B cell (primary cell): Measurements from ENCODE around the gene ERCC1. TPM values are rescaled to one million over a fixed set of nuclear protein-coding genes. Genes with fewer than 3 reads are reported as not detected.
A peak's percentile ranks its signal among the peaks of the same experiment; 100 is the strongest.

Experiments used
- ATAC-seq: fragments of 200-7000 bp; cut with Tn5 transposase; one replicate; pipeline ENCODE4 v1.10.0; 2021; ENCODE audit warnings: low read depth, mild to moderate bottlenecking, moderate number of reproducible peaks, moderate library complexity
- CTCF ChIA-PET: fragments of 350-600 bp; sonication (Branson Sonifier 250); formaldehyde crosslinking; loops from one replicate; lab custom pipeline; 2021; ENCODE audit warnings: antibody characterized with exemption, inconsistent platforms; lab: Charles Lee
- POLR2A ChIA-PET: fragments of 350-600 bp; sonication (Branson Sonifier 250); formaldehyde crosslinking; loops from one replicate; lab custom pipeline; 2021; ENCODE audit warnings: antibody characterized with exemption; lab: Charles Lee
- DNase-seq: peaks from one replicate; pipeline ENCODE4 v3.0.0; 2013
- H2AFZ ChIP-seq: 2 replicates; pipeline ENCODE4 v1.6.1; 2012; ENCODE audit warnings: mild to moderate bottlenecking, low read depth, low read length; ENCODE audit not compliant: insufficient read depth, poor library complexity, severe bottlenecking
- H3K27ac ChIP-seq, 2 donors: 1 replicate in 1 of 2; 2 replicates in 1 of 2; pipeline ENCODE4 v1.5.1; 2012 to 2013; ENCODE audit warnings: low read length in 2 of 2, mild to moderate bottlenecking in 2 of 2, moderate library complexity in 1 of 2
- H3K27me3 ChIP-seq, 4 experiments: fragments of 200-600 bp in 1 of 4; sonication (generic) in 1 of 4; replicated peaks in 1 of 4; 1 replicate in 2 of 4; 2 replicates in 2 of 4; pipeline versions ENCODE4 v1.6.1 to v1.7.0; 2013 to 2016; ENCODE audit warnings: low read length in 3 of 4, mild to moderate bottlenecking in 2 of 4, mixed read lengths in 1 of 4, moderate library complexity in 1 of 4; ENCODE audit not compliant: insufficient read depth in 4 of 4, control insufficient read depth in 3 of 4; ENCODE audit errors: control extremely low read depth in 1 of 4
- H3K36me3 ChIP-seq, 2 experiments: replicated peaks in 1 of 2; 1 replicate in 1 of 2; 2 replicates in 1 of 2; pipeline versions ENCODE4 v1.6.1 to v1.7.1; 2013; ENCODE audit warnings: low read length in 1 of 2; ENCODE audit not compliant: insufficient read depth in 2 of 2, control insufficient read depth in 1 of 2; ENCODE audit errors: control extremely low read depth in 1 of 2, extremely low read depth in 1 of 2
- H3K4me1 ChIP-seq, 2 donors: fragments of 200-600 bp in 1 of 2; sonication (generic) in 1 of 2; 1 replicate in 1 of 2; 2 replicates in 1 of 2; pipeline versions ENCODE4 v1.5.1 to v1.6.1; 2013 to 2017; ENCODE audit warnings: low read length in 2 of 2; ENCODE audit not compliant: control insufficient read depth in 2 of 2, insufficient read depth in 2 of 2
- H3K4me2 ChIP-seq: replicated peaks from 2 replicates; pipeline ENCODE3; 2012; ENCODE audit warnings: mild to moderate bottlenecking, low read depth, low read length; ENCODE audit not compliant: poor library complexity, severe bottlenecking
- H3K4me3 ChIP-seq, 5 experiments: fragments of 200-600 bp in 1 of 5; sonication (generic) in 1 of 5; 1 replicate in 3 of 5; 2 replicates in 2 of 5; pipeline versions ENCODE4 v1.5.1 to v1.7.0; 2011 to 2016; ENCODE audit warnings: low read length in 4 of 5, mild to moderate bottlenecking in 4 of 5, low read depth in 2 of 5, control low read depth in 1 of 5, moderate library complexity in 1 of 5; ENCODE audit not compliant: insufficient read depth in 1 of 5; ENCODE audit errors: control extremely low read depth in 1 of 5, extremely low read depth in 1 of 5
- H3K79me2 ChIP-seq: fragments of 200-600 bp; sonication (generic); one replicate; pipeline ENCODE4 v1.6.0; 2016; ENCODE audit warnings: low read length; ENCODE audit not compliant: control insufficient read depth, insufficient read depth
- H3K9ac ChIP-seq: fragments of 200-600 bp; sonication (generic); 2 replicates; pipeline ENCODE4 v1.6.1; 2017; ENCODE audit warnings: mild to moderate bottlenecking, low read length, moderate library complexity
- H3K9me3 ChIP-seq, 3 donors: one replicate each; pipeline versions ENCODE4 v1.6.1 to v1.7.1; 2013; ENCODE audit warnings: low read length in 2 of 3; ENCODE audit not compliant: control insufficient read depth in 2 of 3, insufficient read depth in 1 of 3; ENCODE audit errors: control extremely low read depth in 1 of 3
- H4K20me1 ChIP-seq: 2 replicates; pipeline ENCODE4 v1.6.0; 2012; ENCODE audit warnings: mild to moderate bottlenecking, low read length; ENCODE audit not compliant: insufficient read depth, control insufficient read depth, poor library complexity, severe bottlenecking
- H3K27ac Mint-ChIP-seq: one replicate; pipeline ENCODE4 v1.8.0; 2021; ENCODE audit warnings: mixed read lengths
- H3K27me3 Mint-ChIP-seq: one replicate; pipeline ENCODE4 v1.8.0; 2021; ENCODE audit warnings: mixed read lengths
- H3K4me1 Mint-ChIP-seq: one replicate; pipeline ENCODE4 v1.8.0; 2021; ENCODE audit warnings: mixed read lengths
- H3K4me3 Mint-ChIP-seq: one replicate; pipeline ENCODE4 v1.8.0; 2021; ENCODE audit warnings: mixed read lengths
- H3K9me3 Mint-ChIP-seq: one replicate; pipeline ENCODE4 v1.8.0; 2022; ENCODE audit warnings: mixed read lengths; ENCODE audit not compliant: insufficient read depth
- EZH2 ChIP-seq: IDR thresholded peaks from 2 replicates; pipeline ENCODE4 v1.6.1; 2012; ENCODE audit warnings: borderline replicate concordance, low read depth, mild to moderate bottlenecking, moderate library complexity, low read length; ENCODE audit not compliant: insufficient read depth, poor library complexity, severe bottlenecking
- WGBS: methylation state at CpG from one replicate; pipeline ENCODE4 v1.1.5; 2013; ENCODE audit warnings: missing lambda C conversion rate; ENCODE audit not compliant: insufficient coverage; 5-methylcytosine and 5-hydroxymethylcytosine counted together
- intact Hi-C: fragments of 100-400 bp; cut with micrococcal nuclease; formaldehyde crosslinking; loops from one replicate; pipeline ENCODE4 v1.10.0; 2022
- polyA plus RNA-seq: library from polyadenylated mRNA; depleted of rRNA; stranded (reverse); fragments of >200 nt; gene quantifications from 2 replicates; pipeline ENCODE4 v1.2.3, GENCODE V29; 2012
- total RNA-seq, 2 donors: library from RNA; stranded (reverse); fragments of 120-200 nt in 1 of 2; gene quantifications; 1 replicate in 1 of 2; 2 replicates in 1 of 2; pipeline versions ENCODE4 v1.2.3 to v1.2.4, GENCODE V29; 2013 to 2022
- TF ChIP-seq, protein P1 (sequence below): fragments of 200-600 bp; IDR thresholded peaks from one replicate; pipeline ENCODE4 v1.8.0; 2022; ENCODE audit warnings: antibody characterized with exemption, mild to moderate bottlenecking

ERCC1 gene
- total and polyA plus RNA-seq, 2 donors (not counting 1 experiment from before 2014, with no cell fraction given), result 75.7 to 81.9 TPM

- DNase-seq, result no peak
- Histone ChIP-seq H3K9me3 (peaks cover 0 to 7% (median 0%) of the 10 kb centered on the region in 3 donors), H3K27me3 (peaks cover 0 to 21% (median 15%) of the 10 kb centered on the region in 4 experiments), H3K9ac (no peak overlapping the region), H2AFZ (no peak overlapping the region), H3K36me3 (no peaks in the 10 kb centered on the region), H3K4me1 (peaks cover 9 to 13% of the 10 kb centered on the region in 2 donors), H3K4me2 (peak overlapping the region; percentile 30), H3K4me3 (no peak overlapping the region), H4K20me1 (no peaks in the 10 kb centered on the region), H3K27ac (no peak overlapping the region), H3K79me2 (no peaks in the 10 kb centered on the region)
- no peak overlapping the region for H3K27ac Mint-ChIP-seq
- ChIA-PET CTCF (no interaction called here), POLR2A (no interaction called here)
- H3K9me3 Mint-ChIP-seq, result no peaks in the 10 kb centered on the region
- no peak overlapping the region for H3K4me3 Mint-ChIP-seq
- WGBS, result 16% methylated on average over 70 of the region's 75 CpGs
- TF ChIP-seq, protein P1, sequence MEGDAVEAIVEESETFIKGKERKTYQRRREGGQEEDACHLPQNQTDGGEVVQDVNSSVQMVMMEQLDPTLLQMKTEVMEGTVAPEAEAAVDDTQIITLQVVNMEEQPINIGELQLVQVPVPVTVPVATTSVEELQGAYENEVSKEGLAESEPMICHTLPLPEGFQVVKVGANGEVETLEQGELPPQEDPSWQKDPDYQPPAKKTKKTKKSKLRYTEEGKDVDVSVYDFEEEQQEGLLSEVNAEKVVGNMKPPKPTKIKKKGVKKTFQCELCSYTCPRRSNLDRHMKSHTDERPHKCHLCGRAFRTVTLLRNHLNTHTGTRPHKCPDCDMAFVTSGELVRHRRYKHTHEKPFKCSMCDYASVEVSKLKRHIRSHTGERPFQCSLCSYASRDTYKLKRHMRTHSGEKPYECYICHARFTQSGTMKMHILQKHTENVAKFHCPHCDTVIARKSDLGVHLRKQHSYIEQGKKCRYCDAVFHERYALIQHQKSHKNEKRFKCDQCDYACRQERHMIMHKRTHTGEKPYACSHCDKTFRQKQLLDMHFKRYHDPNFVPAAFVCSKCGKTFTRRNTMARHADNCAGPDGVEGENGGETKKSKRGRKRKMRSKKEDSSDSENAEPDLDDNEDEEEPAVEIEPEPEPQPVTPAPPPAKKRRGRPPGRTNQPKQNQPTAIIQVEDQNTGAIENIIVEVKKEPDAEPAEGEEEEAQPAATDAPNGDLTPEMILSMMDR, result no peak
- TF ChIP-seq EZH2, result no peak
- ATAC-seq, result no peak
- intact Hi-C loops, result no loop called here
- H3K27me3 Mint-ChIP-seq, result peaks cover 22% of the 10 kb centered on the region
- no peaks in the 10 kb centered on the region for H3K4me1 Mint-ChIP-seq
Measured at GRCh38 chr19:45385392-45386221, 38.1 kb downstream of the ERCC1 start.

GRCh38 chr19:45382426-45382825 lies 41.3 kb downstream of the ERCC1 start:
- Histone ChIP-seq H4K20me1 (no peaks in the 10 kb centered on the region), H3K79me2 (no peaks in the 10 kb centered on the region), H3K27me3 (peaks cover 0 to 21% (median 15%) of the 10 kb centered on the region in 4 experiments), H3K36me3 (no peaks in the 10 kb centered on the region), H2AFZ (no peak overlapping the region), H3K4me2 (no peak overlapping the region), H3K9me3 (peaks cover 0 to 7% (median 0%) of the 10 kb centered on the region in 3 donors), H3K27ac (no peak overlapping the region), H3K4me3 (no peak overlapping the region), H3K4me1 (peaks cover 9 to 13% of the 10 kb centered on the region in 2 donors), H3K9ac (no peak overlapping the region)
- CTCF ChIA-PET, result no interaction called here
- POLR2A ChIA-PET, result no interaction called here
- Mint-ChIP-seq H3K4me3 (no peak overlapping the region), H3K4me1 (no peaks in the 10 kb centered on the region), H3K27me3 (peaks cover 17% of the 10 kb centered on the region), H3K27ac (no peak overlapping the region), H3K9me3 (no peaks in the 10 kb centered on the region)
- intact Hi-C loops, result no loop called here
- WGBS, result 86% methylated on average over 29 of the region's 29 CpGs
- ATAC-seq (no peak), DNase-seq (no peak)
- TF ChIP-seq, protein P1, result no peak
- no peak for TF ChIP-seq EZH2
